Left forelimb (tissue), 1 donor: Measurements from ENCODE around the gene ST14.
"Not testable (repeated sequence)": the region's sequence is repeated elsewhere in the genome, so short reads cannot be mapped to it uniquely, and the experiment has no call there.

ENCODE experiments used
- DNase-seq: peaks from one replicate; pipeline ENCODE4 v3.0.0-alpha.2; 2018; ENCODE audit warnings: low spot score

ST14 gene

DNA sequence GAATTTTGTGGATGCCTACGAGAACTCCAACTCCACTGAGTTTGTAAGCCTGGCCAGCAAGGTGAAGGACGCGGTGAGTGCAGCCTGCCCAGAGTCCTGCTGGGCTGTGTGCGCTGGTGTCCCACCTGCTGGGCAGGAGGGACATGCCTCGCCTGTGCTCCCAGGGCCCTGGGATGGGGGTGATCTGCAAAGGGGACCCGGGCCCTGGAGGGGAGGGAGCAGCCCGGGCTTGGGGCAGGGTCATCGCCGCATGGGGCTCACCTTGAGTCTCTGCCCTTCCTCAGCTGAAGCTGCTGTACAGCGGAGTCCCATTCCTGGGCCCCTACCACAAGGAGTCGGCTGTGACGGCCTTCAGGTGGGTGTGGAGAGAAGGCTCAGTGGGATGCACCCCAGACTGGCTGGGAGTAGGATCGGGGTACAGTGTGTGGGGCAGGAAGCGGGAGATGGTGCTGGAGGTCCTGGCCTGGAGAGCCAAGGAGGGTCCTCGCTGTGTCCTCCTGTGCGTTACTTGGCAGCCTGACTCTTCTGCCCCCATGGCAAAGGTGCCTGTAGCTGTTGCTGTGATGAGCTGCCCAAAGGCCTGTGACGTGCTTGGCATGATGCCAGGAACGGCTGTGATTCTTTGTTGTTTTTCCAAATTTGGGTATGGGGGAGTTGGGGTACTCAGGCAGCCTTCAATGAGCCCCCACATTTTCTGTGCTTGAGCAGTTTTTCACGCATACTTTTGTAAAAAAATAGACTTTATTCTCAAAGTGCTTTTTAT, 29.2 kb downstream of the ST14 start:
- DNase-seq = no peak

GRCh38 chr11:130189492-130190210, 30.1 kb downstream of the ST14 start:
- no peak for DNase-seq

- DNase-seq = no peak
These were observed 30.8 kb downstream of the ST14 start for GRCh38 chr11:130190371-130190881.

- no peak for DNase-seq
These were observed 32.3 kb downstream of the ST14 start for GRCh38 chr11:130191896-130192295.

DNA sequence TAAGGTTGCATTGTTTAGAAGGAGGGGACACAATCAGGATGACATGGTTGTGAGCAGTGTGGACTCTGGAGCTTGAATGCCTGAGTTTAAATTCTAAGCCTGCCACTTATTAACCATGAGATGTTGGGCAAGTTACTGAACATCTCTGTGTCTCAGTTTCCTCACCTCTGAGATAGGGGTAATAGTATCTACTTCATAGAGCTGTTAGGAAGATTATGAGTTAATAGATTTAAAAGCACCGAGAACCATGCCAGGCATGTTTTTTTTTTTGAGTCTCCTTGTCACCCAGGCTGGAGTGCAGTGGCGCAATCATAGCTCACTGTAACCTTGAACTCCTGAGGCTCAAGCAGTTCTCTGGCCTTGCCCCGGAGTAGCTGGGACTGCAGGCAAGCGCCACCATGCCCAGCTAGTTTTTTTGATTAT, 33.3 kb downstream of the ST14 start:
- DNase-seq = no peak

DNA sequence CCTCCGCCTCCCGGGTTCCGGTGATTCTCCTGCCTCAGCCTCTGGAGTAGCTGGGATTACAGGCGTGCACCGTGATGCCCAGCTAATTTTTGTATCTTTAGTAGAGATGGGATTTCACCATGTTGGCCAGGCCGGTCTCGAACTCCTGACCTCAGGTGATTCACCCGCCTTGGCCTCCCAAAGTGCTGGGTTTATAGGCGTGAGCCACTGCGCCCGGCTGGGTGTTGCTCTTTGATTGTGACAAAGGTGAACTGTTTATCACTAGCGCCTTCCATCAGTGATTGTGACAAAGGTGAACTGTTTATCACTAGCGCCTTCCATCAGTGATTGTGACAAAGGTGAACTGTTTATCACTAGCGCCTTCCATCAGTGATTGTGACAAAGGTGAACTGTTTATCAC, 34.0 kb downstream of the ST14 start:
- DNase-seq = not testable (repeated sequence)

- DNase-seq = no peak
These were observed 34.9 kb downstream of the ST14 start for GRCh38 chr11:130194241-130195023.

DNA sequence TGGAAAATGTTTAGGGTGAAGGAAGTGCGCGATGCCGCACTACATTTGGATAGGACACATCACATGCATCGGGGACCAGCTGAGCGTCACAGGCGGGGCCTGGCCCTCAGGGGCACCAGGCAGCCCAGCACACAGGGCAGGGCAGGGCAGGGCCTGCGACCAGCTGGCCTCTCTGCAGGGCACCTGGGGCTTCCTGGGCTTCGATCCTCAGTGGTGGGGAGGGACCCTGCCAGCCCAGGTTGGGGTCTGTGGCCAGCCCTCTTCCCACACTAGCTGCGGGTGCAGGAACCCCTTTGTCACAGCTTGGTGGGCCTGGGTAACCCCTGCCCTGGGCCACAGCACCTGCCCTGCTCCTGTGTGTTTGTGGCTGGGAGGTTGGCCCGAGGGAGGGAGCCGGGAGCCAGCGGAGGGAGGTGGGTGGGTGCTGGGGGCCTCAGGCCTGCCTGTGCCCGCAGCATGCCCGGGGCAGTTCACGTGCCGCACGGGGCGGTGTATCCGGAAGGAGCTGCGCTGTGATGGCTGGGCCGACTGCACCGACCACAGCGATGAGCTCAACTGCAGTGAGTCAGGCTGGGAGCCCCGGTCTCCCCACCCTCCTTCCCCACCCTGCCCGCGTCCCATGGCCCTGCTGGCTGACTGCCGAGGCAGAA, 37.9 kb downstream of the ST14 start:
- no peak for DNase-seq

DNA sequence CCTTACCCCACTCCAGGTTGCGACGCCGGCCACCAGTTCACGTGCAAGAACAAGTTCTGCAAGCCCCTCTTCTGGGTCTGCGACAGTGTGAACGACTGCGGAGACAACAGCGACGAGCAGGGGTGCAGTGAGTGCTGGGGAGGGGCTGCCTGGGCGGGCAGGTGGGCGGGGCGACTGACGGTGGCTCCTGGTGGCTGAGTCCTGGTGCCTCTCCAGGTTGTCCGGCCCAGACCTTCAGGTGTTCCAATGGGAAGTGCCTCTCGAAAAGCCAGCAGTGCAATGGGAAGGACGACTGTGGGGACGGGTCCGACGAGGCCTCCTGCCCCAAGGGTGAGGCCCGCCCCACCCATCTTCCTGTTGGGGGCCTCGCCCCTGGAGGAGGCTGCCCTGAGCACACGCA, 38.7 kb downstream of the ST14 start:
- DNase-seq = no peak

DNA sequence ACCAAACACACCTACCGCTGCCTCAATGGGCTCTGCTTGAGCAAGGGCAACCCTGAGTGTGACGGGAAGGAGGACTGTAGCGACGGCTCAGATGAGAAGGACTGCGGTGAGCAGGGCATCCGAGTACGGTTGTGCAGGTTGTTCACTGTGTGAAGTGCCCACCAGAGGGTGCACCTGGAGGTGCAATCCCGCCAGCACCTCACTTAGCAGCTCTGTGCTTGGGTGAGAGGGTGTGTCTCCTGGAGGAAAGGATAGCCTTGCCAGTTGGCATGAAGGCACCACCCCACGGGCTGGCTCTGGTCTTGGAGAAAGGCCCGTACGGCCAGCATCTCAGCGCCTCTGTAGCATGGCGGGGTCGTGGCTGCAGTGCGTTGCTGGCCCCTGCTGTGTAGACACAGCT, 39.4 kb downstream of the ST14 start:
- DNase-seq = no peak

GRCh38 chr11:130199792-130200191, 40.2 kb downstream of the ST14 start:
- DNase-seq = no peak

- DNase-seq = no peak
These were observed 41.4 kb downstream of the ST14 start for GRCh38 chr11:130201026-130201425.

- DNase-seq = no peak
These were observed 42.6 kb downstream of the ST14 start for GRCh38 chr11:130202009-130202817.

DNA sequence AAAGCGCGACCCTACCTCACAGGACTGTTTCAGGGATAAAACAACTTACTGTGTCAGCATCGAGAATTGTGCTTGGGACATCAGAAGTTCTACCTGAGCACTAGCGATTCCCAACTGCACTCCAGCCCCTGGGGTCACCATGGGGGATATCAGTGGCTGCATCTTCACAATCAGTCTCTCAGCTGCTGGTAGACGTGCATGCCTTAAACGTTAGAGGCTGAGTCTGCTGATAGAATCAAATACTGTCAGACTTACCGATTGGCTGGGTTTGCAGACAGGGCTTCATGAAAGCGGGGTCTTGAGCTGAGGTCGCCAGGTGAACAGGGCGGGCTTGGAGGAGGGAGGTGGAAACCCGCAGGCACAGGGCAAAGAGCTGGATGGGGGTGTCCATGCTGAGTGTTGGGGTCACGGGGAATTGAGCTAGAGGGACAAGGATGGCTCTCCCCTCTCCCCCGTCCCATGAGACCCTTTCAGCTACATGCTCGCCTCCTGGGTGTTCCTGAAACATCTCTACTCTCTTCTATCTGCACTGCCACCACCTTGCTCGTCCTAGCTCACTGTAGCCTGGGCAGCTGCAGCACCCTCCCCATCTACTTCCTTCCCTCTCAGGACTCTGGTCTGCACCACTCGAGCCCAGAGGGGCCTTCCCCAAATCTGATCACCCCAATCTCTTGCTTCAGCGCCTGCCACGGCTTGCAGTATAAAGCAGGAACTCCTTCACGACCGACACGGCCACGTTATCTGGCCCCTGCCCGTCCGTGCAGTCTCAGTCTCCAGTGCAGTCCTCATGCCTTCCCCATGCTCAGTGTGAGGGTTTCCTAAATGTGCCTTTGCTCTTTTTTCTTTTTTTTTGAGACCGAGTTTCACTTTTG, 43.5 kb downstream of the ST14 start:
- no peak for DNase-seq

DNA sequence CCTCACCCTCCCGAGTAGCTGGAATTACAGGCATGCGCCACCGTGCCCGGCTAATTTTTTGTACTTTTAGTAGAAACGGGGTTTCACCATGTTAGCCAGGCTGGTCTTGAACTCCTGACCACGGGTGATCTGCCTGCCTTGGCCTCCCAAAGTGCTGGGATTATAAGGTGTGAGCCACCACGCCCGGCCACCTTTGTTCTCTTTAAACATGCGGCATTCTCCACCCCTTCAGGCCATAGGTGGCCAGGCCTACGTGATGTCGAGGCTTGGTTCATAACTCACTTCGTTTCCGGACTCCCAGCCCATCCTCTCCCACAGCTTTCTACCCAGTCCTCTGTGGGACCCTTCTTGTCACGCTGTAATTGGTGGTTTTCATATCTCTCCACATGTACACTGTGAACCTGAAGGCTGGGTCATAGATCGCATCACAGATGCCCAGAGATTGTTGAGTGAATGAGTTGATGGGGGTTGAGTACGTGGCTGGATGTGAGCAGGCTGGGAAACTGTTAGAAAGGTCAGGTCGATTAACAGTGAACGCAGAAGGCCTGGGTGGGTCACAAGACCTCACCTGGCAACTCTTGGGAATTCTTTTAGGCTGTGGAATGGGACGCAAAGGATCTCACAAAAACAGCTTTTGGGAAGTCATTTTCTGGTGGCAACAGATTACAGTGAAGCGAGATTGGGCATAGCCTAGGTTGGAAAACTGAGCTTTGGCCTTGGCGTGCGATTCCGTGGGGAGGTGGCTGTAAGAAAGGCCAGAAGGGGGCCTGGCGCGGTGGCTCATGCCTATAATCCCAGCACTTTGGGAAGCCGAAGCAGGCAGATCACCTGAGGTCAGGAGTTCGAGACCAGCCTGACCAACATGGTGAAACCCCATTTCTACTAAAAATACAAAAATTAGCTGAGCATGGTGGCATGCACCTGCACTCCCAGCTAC, 44.5 kb downstream of the ST14 start:
- no peak for DNase-seq

- DNase-seq = no peak
These were observed 45.1 kb downstream of the ST14 start for GRCh38 chr11:130204703-130205095.

- peak; percentile 11 for DNase-seq
These were observed 46.6 kb downstream of the ST14 start for GRCh38 chr11:130206141-130206540.

DNA sequence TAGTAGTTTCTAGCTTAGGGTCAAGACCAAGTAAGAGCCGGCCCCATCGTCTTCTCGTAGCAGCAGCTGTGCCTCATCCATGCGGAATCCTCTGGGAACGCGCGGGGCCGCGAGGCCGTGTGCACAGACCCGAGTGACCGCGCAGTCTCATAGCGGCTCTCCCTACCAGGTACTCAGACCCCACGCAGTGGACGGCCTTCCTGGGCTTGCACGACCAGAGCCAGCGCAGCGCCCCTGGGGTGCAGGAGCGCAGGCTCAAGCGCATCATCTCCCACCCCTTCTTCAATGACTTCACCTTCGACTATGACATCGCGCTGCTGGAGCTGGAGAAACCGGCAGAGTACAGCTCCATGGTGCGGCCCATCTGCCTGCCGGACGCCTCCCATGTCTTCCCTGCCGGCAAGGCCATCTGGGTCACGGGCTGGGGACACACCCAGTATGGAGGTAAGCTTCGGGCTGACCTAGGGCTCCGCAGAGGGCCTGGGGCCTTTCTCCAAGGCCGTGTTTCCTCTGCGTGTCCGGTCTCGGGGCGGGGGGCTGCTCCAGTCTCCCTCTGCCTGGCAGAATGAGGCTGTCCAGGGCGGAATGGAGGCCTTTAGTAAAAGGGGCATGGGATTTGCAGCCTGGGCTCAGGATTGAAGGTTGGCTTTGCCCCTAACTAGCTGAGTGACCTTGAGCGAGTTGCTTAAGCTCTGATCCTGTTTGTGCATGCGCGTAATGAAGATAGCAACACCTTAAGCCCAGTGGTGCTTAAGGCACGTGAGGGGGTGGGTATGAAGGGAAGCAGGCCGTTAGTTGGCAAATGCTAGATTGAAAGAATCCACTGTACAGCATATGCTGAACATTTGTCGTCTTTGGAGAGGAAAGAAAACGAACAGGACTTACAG, 48.9 kb downstream of the ST14 start:
- peak; percentile 63 for DNase-seq
